Sigmoid colon (tissue), 7 donors: ENCODE measurements around the gene TCOF1. TPM values are rescaled to one million over a fixed set of nuclear protein-coding genes. Genes with fewer than 3 reads are reported as not detected.
A peak's percentile ranks its signal among the peaks of the same experiment; 100 is the strongest.

Source experiments
- DNase-seq: peaks from one replicate; pipeline ENCODE4 v3.0.0-alpha.2; 2019
- H3K27ac ChIP-seq, 4 donors: fragments of 200-600 bp; sonication (generic); one replicate each; pipeline ENCODE4 v1.5.1; 2016 to 2019; ENCODE audit warnings: mild to moderate bottlenecking in 1 of 4
- H3K27me3 ChIP-seq, 3 donors: fragments of 200-600 bp; sonication (generic); one replicate each; pipeline ENCODE4 v1.5.1; 2019; ENCODE audit warnings: mild to moderate bottlenecking in 1 of 3
- H3K36me3 ChIP-seq, 4 donors: fragments of 200-600 bp; sonication (generic); one replicate each; pipeline ENCODE4 v1.5.1; 2016 to 2019
- H3K4me1 ChIP-seq, 4 donors: fragments of 200-600 bp; sonication (generic); one replicate each; pipeline ENCODE4 v1.5.1; 2017 to 2019
- H3K4me3 ChIP-seq, 4 donors: fragments of 200-600 bp; sonication (generic); one replicate each; pipeline ENCODE4 v1.5.1; 2017 to 2019; ENCODE audit warnings: mild to moderate bottlenecking in 2 of 4, moderate library complexity in 1 of 4
- H3K9me3 ChIP-seq, 4 donors: fragments of 200-600 bp in 3 of 4; sonication (generic) in 3 of 4; one replicate each; pipeline versions ENCODE4 v1.5.1 to v1.6.1; 2013 to 2019
- CTCF ChIP-seq, 4 experiments: fragments of 450-650 bp in 3 of 4; fragments of 200-600 bp in 1 of 4; IDR thresholded peaks; one replicate each; pipeline ENCODE4 v1.5.1; 2016 to 2019; ENCODE audit warnings: antibody characterized with exemption in 4 of 4, mild to moderate bottlenecking in 3 of 4, moderate library complexity in 2 of 4
- EP300 ChIP-seq, 4 donors: sonication (generic); formaldehyde crosslinking; IDR thresholded peaks; one replicate each; pipeline ENCODE4 v1.6.1; 2017; ENCODE audit warnings: antibody characterized with exemption in 4 of 4
- POLR2A ChIP-seq, 2 donors: fragments of 450-650 bp; IDR thresholded peaks; one replicate each; pipeline ENCODE4 v1.6.1; 2016; ENCODE audit warnings: antibody characterized with exemption in 2 of 2, mild to moderate bottlenecking in 2 of 2, moderate library complexity in 2 of 2
- POLR2AphosphoS5 ChIP-seq, 4 donors: sonication (generic); formaldehyde crosslinking; IDR thresholded peaks; one replicate each; pipeline ENCODE4 v1.6.1; 2017; ENCODE audit warnings: antibody characterized with exemption in 4 of 4
- WGBS, 2 donors: extraction: QIAGEN DNeasy Blood & Tissue Kit; methylation state at CpG; one replicate each; pipeline ENCODE4 v1.1.7; 2013; 5-methylcytosine and 5-hydroxymethylcytosine counted together
- intact Hi-C: fragments of 100-400 bp; cut with DNase I; formaldehyde crosslinking; loops from one replicate; pipeline ENCODE4 v1.15.1; 2023
- polyA plus RNA-seq, 3 donors: library from polyadenylated mRNA; stranded (reverse); fragments of 200-250 nt; gene quantifications; one replicate each; pipeline ENCODE4 v1.2.3, GENCODE V29; 2013
- total RNA-seq, 4 donors: library from RNA; depleted of rRNA; stranded (reverse); fragments of >200 nt; gene quantifications; one replicate each; pipeline ENCODE4 v1.1.0, GENCODE V29; 2016
- donor health status: healthy with polysubstance abuse.
- donor health status: Bipolar disorder and iron deficiency.
- donor health status: healthy.

TCOF1 gene
- total and polyA plus RNA-seq, 7 donors: 5.4 to 28.1 (median 20.0) TPM

- no peak for TF ChIP-seq EP300 (IDR thresholded peaks at IDR 0.05)
- no peak for TF ChIP-seq POLR2A (IDR thresholded peaks at IDR 0.05)
- TF ChIP-seq CTCF (IDR thresholded peaks at IDR 0.05): no peak
- TF ChIP-seq POLR2AphosphoS5 (IDR thresholded peaks at IDR 0.05): no peak
- intact Hi-C loops: loop anchor here (10.0 kb wide), 1 partner anchor 191 kb away; the partner anchor contains the start of gene CDX1
- Histone ChIP-seq H3K4me3 (no peak overlapping the region), H3K4me1 (peaks cover 0 to 26% (median 17%) of the 10 kb centered on the region in 4 donors), H3K9me3 (no peaks in the 10 kb centered on the region), H3K27me3 (no peaks in the 10 kb centered on the region), H3K27ac (no peak overlapping the region), H3K36me3 (peaks cover 0 to 4% (median 0%) of the 10 kb centered on the region in 4 donors)
- no peak for DNase-seq
- 87 to 94% methylated on average over 2 of the region's 2 CpGs for WGBS, 2 donors
These were observed 1.7 kb upstream of the TCOF1 start for GRCh38 chr5:150355791-150356190.

- TF ChIP-seq CTCF (IDR thresholded peaks at IDR 0.05): no peak
- TF ChIP-seq POLR2AphosphoS5 (IDR thresholded peaks at IDR 0.05): no peak
- TF ChIP-seq POLR2A (IDR thresholded peaks at IDR 0.05): no peak
- no peak for TF ChIP-seq EP300 (IDR thresholded peaks at IDR 0.05)
- WGBS, 2 donors: 43 to 67% methylated on average over 10 of the region's 10 CpGs
These were observed 762 bp upstream of the TCOF1 start for GRCh38 chr5:150356575-150357294.

GRCh38 chr5:150358261-150359095 lies 981 bp downstream of the TCOF1 start:
- DNase-seq: no peak
- 36 to 57% methylated on average over 23 of the region's 23 CpGs for WGBS, 2 donors
- peak overlapping the region; percentile 72 to 94 (median 90) for H3K4me3 ChIP-seq
- no peaks in the 10 kb centered on the region for H3K9me3 ChIP-seq
- no peaks in the 10 kb centered on the region for H3K27me3 ChIP-seq
- intact Hi-C loops: loop anchor here (10.0 kb wide), 1 partner anchor 194 kb away; the partner anchor contains the start of gene CDX1
- peaks cover 0 to 26% (median 17%) of the 10 kb centered on the region in 4 donors for H3K4me1 ChIP-seq
- TF ChIP-seq POLR2A (IDR thresholded peaks at IDR 0.05) (no peak), EP300 (IDR thresholded peaks at IDR 0.05) (no peak), POLR2AphosphoS5 (IDR thresholded peaks at IDR 0.05) (no peak), CTCF (IDR thresholded peaks at IDR 0.05) (no peak)
- peak overlapping the region in 2 of 4 donors; percentile 71 to 73 for H3K27ac ChIP-seq
- H3K36me3 ChIP-seq: peaks cover 7 to 30% (median 14%) of the 10 kb centered on the region in 4 donors

More at GRCh38 chr5:150356575-150357294, 762 bp upstream of the TCOF1 start:
- Histone ChIP-seq H3K4me3 (peak overlapping the region; percentile 72 to 94 (median 90)), H3K27me3 (no peaks in the 10 kb centered on the region), H3K9me3 (no peaks in the 10 kb centered on the region), H3K27ac (peak overlapping the region; percentile 8 to 71 (median 55)), H3K4me1 (peaks cover 0 to 26% (median 17%) of the 10 kb centered on the region in 4 donors), H3K36me3 (peaks cover 6 to 13% (median 8%) of the 10 kb centered on the region in 4 donors)
- intact Hi-C loops: loop anchor here (10.0 kb wide), 1 partner anchor 192 kb away; the partner anchor contains the start of gene CDX1
- DNase-seq: no peak

GRCh38 chr5:150361301-150361700 lies 3.8 kb downstream of the TCOF1 start:
- Histone ChIP-seq H3K9me3 (no peaks in the 10 kb centered on the region), H3K4me3 (no peak overlapping the region), H3K27me3 (no peaks in the 10 kb centered on the region), H3K4me1 (peaks cover 0 to 26% (median 17%) of the 10 kb centered on the region in 4 donors), H3K36me3 (peaks cover 19 to 58% (median 31%) of the 10 kb centered on the region in 4 donors), H3K27ac (no peak overlapping the region)
- TF ChIP-seq POLR2AphosphoS5 (IDR thresholded peaks at IDR 0.05) (no peak), EP300 (IDR thresholded peaks at IDR 0.05) (no peak)
- no peak for DNase-seq
- WGBS, 2 donors: 67 to 84% methylated on average over 1 of the region's 1 CpG
- intact Hi-C loops: no loop called here

- H3K27me3 ChIP-seq: no peaks in the 10 kb centered on the region
- no peaks in the 10 kb centered on the region for H3K9me3 ChIP-seq
- H3K4me1 ChIP-seq: peaks cover 0 to 19% (median 11%) of the 10 kb centered on the region in 4 donors
- no peak overlapping the region for H3K4me3 ChIP-seq
- TF ChIP-seq POLR2AphosphoS5 (IDR thresholded peaks at IDR 0.05) (no peak), EP300 (IDR thresholded peaks at IDR 0.05) (no peak), POLR2A (IDR thresholded peaks at IDR 0.05) (no peak), CTCF (IDR thresholded peaks at IDR 0.05) (no peak)
- DNase-seq: no peak
- 92 to 94% methylated on average over 2 of the region's 2 CpGs for WGBS, 2 donors
- H3K27ac ChIP-seq: no peak overlapping the region
- intact Hi-C loops: no loop called here
- H3K36me3 ChIP-seq: peaks cover 30 to 73% (median 41%) of the 10 kb centered on the region in 4 donors
These were observed 5.7 kb downstream of the TCOF1 start for GRCh38 chr5:150363185-150363584.
